Measurements from ENCODE around the gene SLC38A10.
A peak's percentile ranks its signal among the peaks of the same experiment; 100 is the strongest.

The SLC38A10 gene

GRCh38 chr17:81295031-81295675 is at the start of gene SLC38A10:
Gene SLC38A10, minus strand, starts transcription at chr17:81295307. Its CDS starts 386 bp downstream, at chr17:81294921.
- peak; percentile 82 to 88 (median 83) for DNase-seq (ENCODE audit: low read depth in 2 of 3, low spot score in 1 of 3)

DNA sequence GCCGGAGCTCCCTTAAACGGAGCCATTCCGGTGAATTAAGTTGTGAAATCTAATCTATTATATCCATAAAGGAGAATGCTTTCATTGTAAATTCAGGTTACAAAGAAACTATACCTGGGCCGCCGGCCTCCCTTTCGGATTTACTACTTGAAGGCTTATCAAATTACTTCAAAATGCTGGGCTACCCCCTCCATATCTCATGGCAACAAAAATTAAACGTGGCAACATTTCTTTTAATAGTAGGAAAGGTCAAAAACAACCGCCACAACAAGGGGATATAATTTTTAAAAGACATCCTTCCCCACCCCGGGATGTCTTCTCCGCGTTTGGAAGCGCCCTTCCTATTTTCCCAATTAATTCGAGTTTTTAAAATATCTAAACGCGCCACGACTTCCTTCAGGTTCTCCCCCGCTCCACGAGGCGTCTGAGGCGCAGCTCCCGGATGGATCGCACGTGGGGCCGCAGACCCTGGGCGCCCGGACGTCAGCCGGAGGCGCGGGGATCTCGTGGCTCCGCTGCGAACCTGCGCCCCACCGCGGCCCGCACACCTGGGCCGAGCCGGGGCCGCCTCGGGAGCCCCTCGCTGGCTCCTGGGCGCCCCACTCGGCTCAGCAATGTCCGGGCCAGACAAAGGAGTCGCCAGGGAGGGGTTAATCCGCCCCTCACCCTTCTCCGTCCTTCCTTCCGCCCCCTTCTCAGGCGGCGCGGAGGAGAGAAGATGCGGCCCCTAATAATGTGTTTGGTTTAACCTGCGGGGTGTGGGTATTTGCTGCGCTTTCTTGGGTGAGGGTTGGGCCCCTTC is 47.4 kb upstream of the SLC38A10 start:
- no peak for DNase-seq (ENCODE audit: low read depth in 2 of 3, low spot score in 1 of 3)

DNA sequence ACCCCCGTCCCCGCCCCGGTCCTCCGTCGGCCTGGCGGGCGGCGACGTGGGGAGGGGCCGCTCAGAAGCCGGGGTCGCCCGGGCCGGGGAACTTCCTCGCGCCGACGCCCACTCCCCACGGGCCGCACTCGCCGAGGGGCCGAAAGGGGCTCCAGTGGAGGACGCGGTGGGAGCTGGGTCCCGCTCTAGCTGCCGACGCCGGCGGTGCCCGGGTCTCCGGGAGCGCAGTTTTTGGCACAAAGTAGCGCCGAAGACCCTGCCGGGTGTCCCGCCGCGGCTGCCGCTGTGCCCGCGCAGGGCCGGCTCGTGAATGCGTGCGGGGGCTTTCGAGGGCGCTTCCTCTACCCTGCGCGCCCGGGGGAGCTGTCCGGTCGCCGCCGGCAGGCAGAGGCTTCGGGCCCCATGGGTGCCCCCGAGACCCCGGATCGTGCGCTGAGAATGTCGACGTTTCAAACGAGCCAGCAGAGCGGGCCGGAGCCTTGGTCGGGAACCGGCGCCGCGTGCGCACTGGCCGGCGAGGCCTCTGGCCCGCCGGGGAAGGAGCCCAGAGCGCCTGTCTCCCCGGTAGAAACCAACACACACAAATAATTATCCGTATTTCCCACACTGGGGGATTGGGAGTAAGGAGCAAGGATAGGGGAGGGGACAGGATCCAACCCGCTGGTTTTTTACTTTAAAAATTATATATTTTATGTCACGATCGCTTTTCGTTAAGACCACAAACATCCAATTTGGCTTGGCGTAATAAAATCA is 46.6 kb upstream of the SLC38A10 start:
- DNase-seq (ENCODE audit: low read depth in 2 of 3, low spot score in 1 of 3) = no peak

DNA sequence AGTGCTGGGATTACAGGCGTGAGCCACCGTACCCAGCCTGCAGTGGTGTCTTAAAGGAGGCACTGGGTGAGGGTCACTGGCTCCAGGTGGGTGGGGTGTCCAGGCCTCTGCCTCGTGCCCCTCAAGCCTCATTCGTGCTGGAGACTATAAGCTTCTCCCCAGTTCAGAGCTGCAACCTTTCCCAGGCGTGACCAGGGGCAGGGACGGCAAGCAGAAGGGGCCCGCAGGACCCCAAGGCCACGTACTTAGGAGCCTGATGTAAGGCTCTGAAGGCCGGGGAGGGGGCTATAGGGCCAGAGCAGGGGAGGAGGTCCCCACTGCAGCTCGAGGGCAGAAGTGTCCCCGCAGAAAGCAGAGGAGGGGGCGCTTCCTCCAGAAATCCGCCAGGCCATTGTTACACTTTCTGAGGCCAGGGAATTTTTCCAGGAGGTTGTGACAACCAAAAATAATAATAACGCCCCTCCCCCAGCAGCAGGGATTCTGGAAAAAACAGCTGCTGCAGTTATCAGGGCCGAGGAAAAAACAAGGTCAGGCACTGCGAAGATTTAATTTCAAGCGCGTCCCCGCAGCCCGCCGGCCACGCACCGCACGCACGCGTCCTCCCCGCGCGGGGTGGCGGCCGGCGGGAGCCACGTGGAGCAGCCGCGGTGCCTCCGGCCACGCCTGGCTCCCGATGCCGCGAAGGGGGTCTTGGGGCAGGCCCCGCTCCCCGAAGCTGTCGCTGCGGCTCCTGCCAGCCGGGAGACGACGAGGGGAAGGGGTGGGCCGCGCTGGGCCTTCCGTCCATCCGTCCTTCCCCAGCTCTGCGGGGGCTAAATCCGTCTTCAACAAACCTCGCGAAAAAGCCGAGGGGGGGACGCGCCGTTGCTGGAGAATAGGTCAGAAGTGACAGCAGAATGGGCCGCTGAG is 45.8 kb upstream of the SLC38A10 start:
- no peak for DNase-seq (ENCODE audit: low read depth in 2 of 3, low spot score in 1 of 3)

DNA sequence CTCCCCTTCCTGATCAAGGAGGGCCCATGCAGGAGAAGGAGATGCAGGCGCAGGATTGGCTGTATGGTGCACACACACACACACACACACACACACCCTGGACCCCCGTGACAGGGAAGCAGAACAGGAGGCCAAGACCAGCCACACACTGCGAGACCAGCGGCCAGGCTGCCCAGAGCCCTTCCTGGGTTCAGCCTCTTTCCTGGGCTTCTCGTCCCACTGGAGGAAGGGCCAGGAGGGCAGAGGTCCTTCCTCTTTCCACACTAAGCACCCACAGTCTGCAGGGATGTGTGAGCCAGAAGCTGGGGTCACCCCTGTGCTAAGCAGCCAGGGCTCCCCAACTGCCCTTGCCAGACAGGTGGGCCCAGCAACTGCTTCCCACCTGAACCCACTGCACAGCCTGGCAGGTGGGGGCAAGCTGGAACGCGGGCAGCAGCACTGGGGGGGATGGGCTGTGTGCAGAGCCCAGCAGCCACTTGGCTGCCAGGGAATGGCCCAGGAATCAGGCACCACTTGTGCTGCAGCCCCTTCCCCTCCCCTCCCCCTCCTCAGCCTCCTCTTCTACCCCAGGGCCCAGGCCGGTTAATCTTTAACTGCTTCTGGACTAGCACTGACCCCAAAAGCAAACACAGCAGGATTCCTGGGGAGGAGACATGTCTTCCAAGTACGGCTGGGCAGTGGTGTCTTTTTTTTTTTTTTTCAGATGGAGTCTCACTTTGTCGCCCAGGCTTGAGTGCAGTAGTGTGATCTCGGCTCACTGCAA is 44.6 kb upstream of the SLC38A10 start:
- DNase-seq (ENCODE audit: low read depth in 2 of 3, low spot score in 1 of 3) = no peak

GRCh38 chr17:81339191-81339533 is 44.1 kb upstream of the SLC38A10 start:
- no peak for DNase-seq (ENCODE audit: low read depth in 2 of 3, low spot score in 1 of 3)

- DNase-seq (ENCODE audit: low read depth in 2 of 3, low spot score in 1 of 3) = no peak
These were observed 43.4 kb upstream of the SLC38A10 start for GRCh38 chr17:81338274-81339190.

DNA sequence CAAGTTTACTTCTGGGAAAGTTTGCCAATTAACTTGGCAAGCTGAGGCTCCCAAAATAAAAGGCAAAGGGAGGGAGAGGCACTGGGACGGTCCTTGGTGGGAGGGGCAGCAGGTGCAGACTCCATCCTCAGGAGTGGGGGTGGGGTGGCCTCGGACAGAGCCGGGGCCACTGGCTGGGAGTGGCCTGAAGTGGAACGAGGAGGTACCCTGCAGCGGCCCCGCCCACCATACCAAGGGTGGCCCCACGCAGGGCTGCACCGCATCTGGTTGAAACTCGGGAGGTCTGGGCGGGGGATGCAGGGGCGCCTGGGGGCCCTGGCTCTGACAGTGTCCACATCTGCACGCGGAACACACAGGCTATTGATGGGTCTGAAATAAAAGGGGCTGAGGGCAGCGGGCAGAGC is 42.4 kb upstream of the SLC38A10 start:
- no peak for DNase-seq (ENCODE audit: low read depth in 2 of 3, low spot score in 1 of 3)

- no peak for DNase-seq (ENCODE audit: low read depth in 2 of 3, low spot score in 1 of 3)
These were observed 41.8 kb upstream of the SLC38A10 start for GRCh38 chr17:81336930-81337325.

DNA sequence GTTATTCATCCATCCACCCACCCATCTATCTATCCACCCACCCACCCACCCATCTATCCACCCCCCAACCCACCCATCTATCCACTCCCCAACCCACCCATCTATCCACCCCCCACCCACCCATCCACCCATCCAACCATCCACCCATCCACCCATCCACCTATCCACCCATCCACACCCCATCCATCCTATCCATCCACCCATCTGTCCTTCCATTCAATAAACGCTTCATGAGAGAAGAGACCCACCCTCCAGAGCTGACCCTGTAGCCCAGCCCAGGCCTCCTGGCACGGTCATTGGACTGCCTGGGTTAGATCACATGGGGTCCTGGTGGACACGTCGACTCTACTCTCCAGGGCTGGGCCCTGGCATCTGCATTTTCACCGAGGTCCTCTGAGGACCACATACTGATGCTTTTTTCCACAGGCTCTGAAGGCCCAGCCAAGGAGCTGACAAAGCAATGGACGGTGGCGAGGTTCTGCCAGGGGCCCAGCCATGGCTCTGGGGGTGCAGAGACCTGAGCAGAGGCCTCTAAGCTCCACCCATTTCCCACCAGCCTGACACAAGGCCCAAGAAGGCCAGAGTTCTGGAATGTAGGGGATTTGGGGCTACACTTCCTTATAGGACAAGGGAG is 41.3 kb upstream of the SLC38A10 start:
- no peak for DNase-seq (ENCODE audit: low read depth in 2 of 3, low spot score in 1 of 3)

- DNase-seq (ENCODE audit: low read depth in 2 of 3, low spot score in 1 of 3) = no peak
These were observed 40.7 kb upstream of the SLC38A10 start for GRCh38 chr17:81335773-81336157.

DNA sequence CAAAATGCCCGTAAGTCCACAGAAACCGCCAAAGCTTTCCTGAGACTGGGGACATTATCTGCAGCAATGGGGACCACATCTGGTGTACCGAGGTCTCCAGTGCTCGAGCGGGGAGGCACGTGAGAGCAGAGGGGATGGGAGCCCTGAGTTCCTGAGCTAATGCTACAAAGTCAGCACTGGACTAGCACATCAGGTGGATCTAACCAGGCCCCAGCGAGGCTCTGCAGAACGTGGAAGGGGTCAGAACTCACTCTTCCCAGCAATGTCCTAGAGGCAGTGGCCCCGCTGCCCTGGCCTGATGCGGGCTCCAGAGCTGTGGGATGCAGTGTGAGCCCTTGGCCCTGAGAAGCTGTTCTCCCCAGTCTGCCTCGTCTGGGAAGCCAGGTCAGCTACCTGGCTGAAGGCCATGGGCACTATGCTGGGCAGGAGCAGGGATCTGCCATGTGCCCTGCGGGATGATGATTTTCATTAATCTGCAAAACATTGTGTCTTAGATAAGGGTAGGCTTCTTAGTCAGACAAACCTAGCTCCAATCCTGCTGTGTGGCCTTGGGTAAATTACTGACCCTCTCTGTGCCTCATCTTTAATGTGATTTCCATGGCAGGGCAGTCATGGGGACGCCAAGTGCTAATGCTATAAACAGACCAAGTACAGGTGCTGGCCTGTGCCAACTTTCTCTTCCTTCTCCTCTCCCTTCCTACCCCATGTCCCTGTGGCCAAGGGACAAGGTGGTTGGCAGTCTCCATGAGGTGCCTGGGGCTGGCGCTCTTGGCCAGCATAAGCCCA is 40.1 kb upstream of the SLC38A10 start:
- DNase-seq (ENCODE audit: low read depth in 2 of 3, low spot score in 1 of 3) = no peak

- DNase-seq (ENCODE audit: low read depth in 2 of 3, low spot score in 1 of 3) = no peak
These were observed 39.3 kb upstream of the SLC38A10 start for GRCh38 chr17:81334391-81334901.

GRCh38 chr17:81333616-81334368 is 38.7 kb upstream of the SLC38A10 start:
- no peak for DNase-seq (ENCODE audit: low read depth in 2 of 3, low spot score in 1 of 3)

- no peak for DNase-seq (ENCODE audit: low read depth in 2 of 3, low spot score in 1 of 3)
These were observed 37.9 kb upstream of the SLC38A10 start for GRCh38 chr17:81332914-81333528.

DNA sequence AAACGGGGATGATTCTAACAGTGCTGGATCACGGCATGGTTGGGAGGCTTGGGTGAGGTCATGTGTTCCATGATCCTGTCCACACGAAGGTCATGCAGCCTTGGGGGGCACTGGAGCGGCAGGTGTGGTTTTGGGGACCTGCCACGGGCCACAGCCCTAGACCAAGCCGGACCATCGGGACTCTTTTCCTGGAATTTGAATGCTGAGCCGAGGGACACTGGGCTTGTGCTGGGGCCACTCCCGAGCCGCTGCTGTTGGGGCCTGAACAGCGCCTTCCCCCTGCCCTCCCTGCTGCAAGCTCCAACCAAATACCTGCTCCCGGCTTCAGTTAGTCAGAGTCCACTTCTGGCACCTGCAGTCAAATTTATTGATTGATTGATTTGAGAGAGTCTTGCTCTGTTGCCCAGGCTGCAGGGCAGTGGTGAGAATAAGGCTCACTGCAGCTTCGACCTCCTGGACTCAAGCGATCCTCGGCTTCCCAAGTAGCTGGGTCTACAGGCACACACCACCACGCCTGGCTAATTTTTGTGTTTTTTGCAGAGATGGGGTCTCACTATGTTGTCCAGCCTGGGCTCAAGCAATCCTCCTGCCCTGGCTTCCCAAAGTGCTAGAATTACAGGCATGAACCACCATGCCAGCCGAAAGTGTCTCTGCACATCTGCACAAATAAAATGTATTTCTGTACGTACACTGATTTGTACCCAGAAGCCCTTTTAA is 37.2 kb upstream of the SLC38A10 start:
- DNase-seq (ENCODE audit: low read depth in 2 of 3, low spot score in 1 of 3) = no peak
